Hepatocyte (in vitro differentiated cells): ENCODE results near the gene MAPK6.

ENCODE experiments used
- EZH2 ChIP-seq: fragments of 200-600 bp; sonication (generic); IDR thresholded peaks from 2 replicates; pipeline ENCODE4 v1.6.1; 2016; ENCODE audit warnings: antibody characterized with exemption, mild to moderate bottlenecking, borderline replicate concordance
- TF ChIP-seq, protein P1 (sequence below): fragments of 200-600 bp; sonication (generic); IDR thresholded peaks from 2 replicates; pipeline ENCODE4 v1.5.1; 2016; ENCODE audit warnings: antibody characterized with exemption, mild to moderate bottlenecking; ENCODE audit not compliant: poor library complexity

GRCh38 chr15:52023169-52023922 is 4.3 kb downstream of the MAPK6 start:
- TF ChIP-seq, protein P1, sequence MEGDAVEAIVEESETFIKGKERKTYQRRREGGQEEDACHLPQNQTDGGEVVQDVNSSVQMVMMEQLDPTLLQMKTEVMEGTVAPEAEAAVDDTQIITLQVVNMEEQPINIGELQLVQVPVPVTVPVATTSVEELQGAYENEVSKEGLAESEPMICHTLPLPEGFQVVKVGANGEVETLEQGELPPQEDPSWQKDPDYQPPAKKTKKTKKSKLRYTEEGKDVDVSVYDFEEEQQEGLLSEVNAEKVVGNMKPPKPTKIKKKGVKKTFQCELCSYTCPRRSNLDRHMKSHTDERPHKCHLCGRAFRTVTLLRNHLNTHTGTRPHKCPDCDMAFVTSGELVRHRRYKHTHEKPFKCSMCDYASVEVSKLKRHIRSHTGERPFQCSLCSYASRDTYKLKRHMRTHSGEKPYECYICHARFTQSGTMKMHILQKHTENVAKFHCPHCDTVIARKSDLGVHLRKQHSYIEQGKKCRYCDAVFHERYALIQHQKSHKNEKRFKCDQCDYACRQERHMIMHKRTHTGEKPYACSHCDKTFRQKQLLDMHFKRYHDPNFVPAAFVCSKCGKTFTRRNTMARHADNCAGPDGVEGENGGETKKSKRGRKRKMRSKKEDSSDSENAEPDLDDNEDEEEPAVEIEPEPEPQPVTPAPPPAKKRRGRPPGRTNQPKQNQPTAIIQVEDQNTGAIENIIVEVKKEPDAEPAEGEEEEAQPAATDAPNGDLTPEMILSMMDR: no peak
- no peak for TF ChIP-seq EZH2
